BLaER1 treated with 17β-estradiol and CSF1 and Interleukin-3, amounts not matched to agents 10 nM and 100 nM (cell line): ENCODE measurements around the gene NEK2.
A peak's percentile ranks its signal among the peaks of the same experiment; 100 is the strongest.
"Not testable (repeated sequence)": the region's sequence is repeated elsewhere in the genome, so short reads cannot be mapped to it uniquely, and the experiment has no call there.

Experiments
- H3K27ac ChIP-seq, 11 experiments: shearing (Covaris generic); formaldehyde crosslinking; 2 replicates each; pipeline ENCODE4 v1.8.1; 2022
- H3K27me3 ChIP-seq, 11 experiments: shearing (Covaris generic); formaldehyde crosslinking; 2 replicates each; pipeline ENCODE4 v1.8.1; 2022
- H3K36me3 ChIP-seq, 11 experiments: shearing (Covaris generic); formaldehyde crosslinking; 2 replicates each; pipeline ENCODE4 v1.8.1; 2022
- H3K4me1 ChIP-seq, 10 experiments: shearing (Covaris generic); formaldehyde crosslinking; 2 replicates each; pipeline ENCODE4 v1.8.1; 2022
- H3K4me2 ChIP-seq, 11 experiments: shearing (Covaris generic); formaldehyde crosslinking; 2 replicates each; pipeline ENCODE4 v1.8.1; 2022
- H3K4me3 ChIP-seq, 10 experiments: shearing (Covaris generic); formaldehyde crosslinking; 2 replicates each; pipeline ENCODE4 v1.8.1; 2022
- H3K9ac ChIP-seq, 11 experiments: shearing (Covaris generic); formaldehyde crosslinking; 2 replicates each; pipeline ENCODE4 v1.8.1; 2022
- H3K9me3 ChIP-seq, 11 experiments: shearing (Covaris generic); formaldehyde crosslinking; replicated peaks in 1 of 11; 2 replicates each; pipeline ENCODE4 v1.8.1; 2022
- H4K20me1 ChIP-seq, 11 experiments: shearing (Covaris generic); formaldehyde crosslinking; 2 replicates each; pipeline ENCODE4 v1.8.1; 2022
- Cebpa-rat ChIP-seq, 11 experiments: shearing (Covaris generic); IDR thresholded peaks; 2 replicates each; pipeline ENCODE4 v1.8.1; 2022

Gene NEK2

GRCh38 chr1:211698161-211699026 lies 23.0 kb upstream of the NEK2 start:
- H3K9me3 ChIP-seq, result peaks cover 9 to 18% (median 14%) of the 10 kb centered on the region in 11 experiments
- no peak overlapping the region for H3K9ac ChIP-seq
- H3K4me2 ChIP-seq, result peak overlapping the region in 9 of 11 experiments; percentile 18 to 77 (median 64); a peak in 13 of 22 replicates
- TF ChIP-seq Cebpa-rat (IDR thresholded peaks at IDR 0.05), result no peak
- H4K20me1 ChIP-seq, result no peaks in the 10 kb centered on the region
- H3K36me3 ChIP-seq, result no peaks in the 10 kb centered on the region; a peak in 1 of 22 replicates
- no peak overlapping the region for H3K4me3 ChIP-seq
- H3K27ac ChIP-seq, result peak overlapping the region in 2 of 11 experiments; percentile 28 to 30; a peak in 1 of 22 replicates
- H3K4me1 ChIP-seq, result peaks cover 23 to 44% (median 38%) of the 10 kb centered on the region in 10 experiments; a peak in 19 of 20 replicates
- H3K27me3 ChIP-seq, result no peaks in the 10 kb centered on the region

GRCh38 chr1:211697356-211697755 lies 21.9 kb upstream of the NEK2 start:
- Histone ChIP-seq H3K4me2 (peak overlapping the region; percentile 38 to 77 (median 66)), H3K4me3 (no peak overlapping the region), H3K4me1 (peaks cover 23 to 44% (median 38%) of the 10 kb centered on the region in 10 experiments; a peak in 19 of 20 replicates), H3K27me3 (no peaks in the 10 kb centered on the region), H3K9ac (peak overlapping the region in 2 of 11 experiments; percentile 7 to 18; a peak in 1 of 22 replicates), H3K9me3 (peaks cover 9 to 26% (median 17%) of the 10 kb centered on the region in 11 experiments), H3K36me3 (no peaks in the 10 kb centered on the region; a peak in 1 of 22 replicates), H3K27ac (peak overlapping the region in 3 of 11 experiments; percentile 11 to 39 (median 35); a peak in 6 of 22 replicates), H4K20me1 (no peaks in the 10 kb centered on the region)
- no peak for TF ChIP-seq Cebpa-rat (IDR thresholded peaks at IDR 0.05)

- Histone ChIP-seq H3K27ac (no peak overlapping the region), H3K4me1 (peaks cover 23 to 44% (median 38%) of the 10 kb centered on the region in 10 experiments; a peak in 19 of 20 replicates), H3K4me2 (peak overlapping the region; percentile 20 to 61 (median 46); a peak in 21 of 22 replicates), H3K27me3 (no peaks in the 10 kb centered on the region), H4K20me1 (no peaks in the 10 kb centered on the region), H3K36me3 (no peaks in the 10 kb centered on the region; a peak in 1 of 22 replicates), H3K4me3 (no peak overlapping the region), H3K9me3 (peaks cover 9 to 26% (median 17%) of the 10 kb centered on the region in 11 experiments), H3K9ac (no peak overlapping the region)
- no peak for TF ChIP-seq Cebpa-rat (IDR thresholded peaks at IDR 0.05)
These were observed 19.9 kb upstream of the NEK2 start for GRCh38 chr1:211695135-211695816.

- peaks cover 9 to 26% (median 17%) of the 10 kb centered on the region in 11 experiments for H3K9me3 ChIP-seq
- H3K36me3 ChIP-seq, H3K27me3 ChIP-seq, H3K27ac ChIP-seq, H4K20me1 ChIP-seq, H3K4me2 ChIP-seq, H3K9ac ChIP-seq, H3K4me3 ChIP-seq: not testable (repeated sequence)
- peaks cover 23 to 40% (median 37%) of the 10 kb centered on the region in 10 experiments; a peak in 19 of 20 replicates for H3K4me1 ChIP-seq
These were observed 18.5 kb upstream of the NEK2 start for GRCh38 chr1:211693911-211694310.

- Histone ChIP-seq H3K27me3 (no peaks in the 10 kb centered on the region), H3K9ac (no peak overlapping the region), H3K4me2 (no peak overlapping the region; a peak in 1 of 22 replicates), H4K20me1 (no peaks in the 10 kb centered on the region), H3K4me3 (no peak overlapping the region), H3K4me1 (peaks cover 0 to 8% (median 1%) of the 10 kb centered on the region in 10 experiments; a peak in 4 of 20 replicates), H3K27ac (no peak overlapping the region), H3K9me3 (peaks cover 0 to 9% (median 4%) of the 10 kb centered on the region in 11 experiments; a peak in 6 of 22 replicates), H3K36me3 (no peaks in the 10 kb centered on the region)
- TF ChIP-seq Cebpa-rat (IDR thresholded peaks at IDR 0.05), result no peak
These were observed 13.0 kb upstream of the NEK2 start for GRCh38 chr1:211688421-211688820.

- H4K20me1 ChIP-seq, result no peaks in the 10 kb centered on the region
- no peak for TF ChIP-seq Cebpa-rat (IDR thresholded peaks at IDR 0.05)
- H3K9ac ChIP-seq, result no peak overlapping the region
- H3K27ac ChIP-seq, result peak overlapping the region in 4 of 11 experiments; percentile 3 to 58 (median 47); a peak in 5 of 22 replicates
- peaks cover 0 to 1% (median 0%) of the 10 kb centered on the region in 11 experiments; a peak in 1 of 22 replicates for H3K9me3 ChIP-seq
- no peaks in the 10 kb centered on the region for H3K36me3 ChIP-seq
- H3K4me3 ChIP-seq, result no peak overlapping the region
- H3K27me3 ChIP-seq, result no peaks in the 10 kb centered on the region
- H3K4me2 ChIP-seq, result peak overlapping the region in 3 of 11 experiments; percentile 25 to 46 (median 26); a peak in 4 of 22 replicates
- peaks cover 0 to 8% (median 1%) of the 10 kb centered on the region in 10 experiments; a peak in 4 of 20 replicates for H3K4me1 ChIP-seq
These were observed 12.2 kb upstream of the NEK2 start for GRCh38 chr1:211687462-211688215.

- H3K4me2 ChIP-seq, result no peak overlapping the region
- no peak overlapping the region for H3K4me3 ChIP-seq
- no peaks in the 10 kb centered on the region for H3K36me3 ChIP-seq
- H3K9ac ChIP-seq, result no peak overlapping the region
- no peaks in the 10 kb centered on the region for H4K20me1 ChIP-seq
- H3K27ac ChIP-seq, result no peak overlapping the region
- no peaks in the 10 kb centered on the region for H3K9me3 ChIP-seq
- peaks cover 3 to 14% (median 7%) of the 10 kb centered on the region in 10 experiments; a peak in 17 of 20 replicates for H3K4me1 ChIP-seq
- no peak for TF ChIP-seq Cebpa-rat (IDR thresholded peaks at IDR 0.05)
- no peaks in the 10 kb centered on the region for H3K27me3 ChIP-seq
These were observed 10.4 kb upstream of the NEK2 start for GRCh38 chr1:211685823-211686222.

- no peaks in the 10 kb centered on the region for H3K36me3 ChIP-seq
- no peaks in the 10 kb centered on the region for H3K27me3 ChIP-seq
- H3K4me2 ChIP-seq, result no peak overlapping the region
- no peaks in the 10 kb centered on the region for H4K20me1 ChIP-seq
- no peak overlapping the region for H3K27ac ChIP-seq
- peaks cover 4 to 14% (median 7%) of the 10 kb centered on the region in 10 experiments; a peak in 17 of 20 replicates for H3K4me1 ChIP-seq
- H3K9me3 ChIP-seq, result no peaks in the 10 kb centered on the region
- H3K4me3 ChIP-seq, result no peak overlapping the region
- H3K9ac ChIP-seq, result no peak overlapping the region
- TF ChIP-seq Cebpa-rat (IDR thresholded peaks at IDR 0.05), result no peak
These were observed 9.4 kb upstream of the NEK2 start for GRCh38 chr1:211684791-211685190.
